ENCODE data around the gene LPP. TPM values are rescaled to one million over a fixed set of nuclear protein-coding genes. Genes with fewer than 3 reads are reported as not detected.
A peak's percentile ranks its signal among the peaks of the same experiment; 100 is the strongest.

Gene LPP
- total RNA-seq, 4 donors from 2014 or later = 109 to 170 (median 132) TPM

- Histone ChIP-seq H3K36me3 (no peaks in the 10 kb centered on the region), H3K4me3 (no peak overlapping the region), H3K9me3 (no peaks in the 10 kb centered on the region), H3K27me3 (no peaks in the 10 kb centered on the region), H3K4me1 (peaks cover 0 to 24% (median 4%) of the 10 kb centered on the region in 4 donors), H3K27ac (peak overlapping the region in 1 of 4 donors; percentile 63)
- TF ChIP-seq POLR2A (IDR thresholded peaks at IDR 0.05) (no peak), CTCF (IDR thresholded peaks at IDR 0.05) (no peak)
- no peak for DNase-seq
These were observed 242.3 kb downstream of the LPP start for GRCh38 chr3:188396251-188396650.

- H3K4me1 ChIP-seq = peaks cover 0 to 24% (median 4%) of the 10 kb centered on the region in 4 donors
- TF ChIP-seq CTCF (IDR thresholded peaks at IDR 0.05) = no peak
- no peak for TF ChIP-seq POLR2A (IDR thresholded peaks at IDR 0.05)
- no peak for DNase-seq
These were observed 242.9 kb downstream of the LPP start for GRCh38 chr3:188396900-188397299.

GRCh38 chr3:188397766-188398705 lies 244.1 kb downstream of the LPP start:
- H3K27me3 ChIP-seq = no peaks in the 10 kb centered on the region
- no peaks in the 10 kb centered on the region for H3K9me3 ChIP-seq
- H3K4me3 ChIP-seq = peak overlapping the region in 3 of 4 donors; percentile 3 to 28 (median 5)
- H3K36me3 ChIP-seq = no peaks in the 10 kb centered on the region
- DNase-seq = no peak
- H3K27ac ChIP-seq = peak overlapping the region; percentile 24 to 63 (median 44)
- peaks cover 0 to 24% (median 4%) of the 10 kb centered on the region in 4 donors for H3K4me1 ChIP-seq
- TF ChIP-seq POLR2A (IDR thresholded peaks at IDR 0.05) (no peak), CTCF (IDR thresholded peaks at IDR 0.05) (no peak)

More at GRCh38 chr3:188396900-188397299, 242.9 kb downstream of the LPP start:
- Histone ChIP-seq H3K9me3 (no peaks in the 10 kb centered on the region), H3K36me3 (no peaks in the 10 kb centered on the region), H3K27ac (peak overlapping the region; percentile 24 to 63 (median 44)), H3K4me3 (peak overlapping the region in 3 of 4 donors; percentile 3 to 28 (median 5)), H3K27me3 (no peaks in the 10 kb centered on the region)

- Histone ChIP-seq H3K4me3 (no peak overlapping the region), H3K4me1 (peaks cover 0 to 21% (median 4%) of the 10 kb centered on the region in 4 donors), H3K27ac (peak overlapping the region in 2 of 4 donors; percentile 61 to 66), H3K27me3 (no peaks in the 10 kb centered on the region), H3K36me3 (no peaks in the 10 kb centered on the region), H3K9me3 (no peaks in the 10 kb centered on the region)
- peak in 2 of 3 donors; percentile 52 to 75 for DNase-seq
- TF ChIP-seq CTCF (IDR thresholded peaks at IDR 0.05) (no peak), POLR2A (IDR thresholded peaks at IDR 0.05) (no peak)
These were observed 246.7 kb downstream of the LPP start for GRCh38 chr3:188400494-188401243.

- peaks cover 0 to 5% (median 0%) of the 10 kb centered on the region in 3 donors for H3K36me3 ChIP-seq
- no peaks in the 10 kb centered on the region for H3K27me3 ChIP-seq
- H3K9me3 ChIP-seq = no peaks in the 10 kb centered on the region
- no peak overlapping the region for H3K4me3 ChIP-seq
- no peak for TF ChIP-seq CTCF (IDR thresholded peaks at IDR 0.05)
- peak overlapping the region in 2 of 4 donors; percentile 61 to 66 for H3K27ac ChIP-seq
- DNase-seq = no peak
- H3K4me1 ChIP-seq = peaks cover 0 to 18% (median 4%) of the 10 kb centered on the region in 4 donors
These were observed 247.5 kb downstream of the LPP start for GRCh38 chr3:188401244-188401993.

Measured in Peyer's patch (tissue), 4 donors.